Tibial nerve (tissue), 4 donors: ENCODE results near the gene PAQR4.

Experiments used
- EP300 ChIP-seq, 2 donors: sonication (generic); formaldehyde crosslinking; IDR thresholded peaks; one replicate each; pipeline ENCODE4 v1.6.1; 2017; ENCODE audit warnings: antibody characterized with exemption in 2 of 2, mild to moderate bottlenecking in 1 of 2
- POLR2A ChIP-seq, 2 donors: fragments of 450-650 bp; IDR thresholded peaks; one replicate each; pipeline ENCODE4 v1.6.1; 2017; ENCODE audit warnings: antibody characterized with exemption in 2 of 2, mild to moderate bottlenecking in 2 of 2, moderate library complexity in 2 of 2
- TF ChIP-seq, protein P1 (sequence below), 5 experiments: fragments of 200-600 bp in 3 of 5; fragments of 450-650 bp in 2 of 5; sonication (generic) in 3 of 5; IDR thresholded peaks; one replicate each; pipeline ENCODE4 v1.5.1; 2016 to 2019; ENCODE audit warnings: antibody characterized with exemption in 5 of 5, mild to moderate bottlenecking in 3 of 5, moderate library complexity in 2 of 5

GRCh38 chr16:2968368-2968737 lies 795 bp upstream of the PAQR4 start:
- TF ChIP-seq, protein P1, sequence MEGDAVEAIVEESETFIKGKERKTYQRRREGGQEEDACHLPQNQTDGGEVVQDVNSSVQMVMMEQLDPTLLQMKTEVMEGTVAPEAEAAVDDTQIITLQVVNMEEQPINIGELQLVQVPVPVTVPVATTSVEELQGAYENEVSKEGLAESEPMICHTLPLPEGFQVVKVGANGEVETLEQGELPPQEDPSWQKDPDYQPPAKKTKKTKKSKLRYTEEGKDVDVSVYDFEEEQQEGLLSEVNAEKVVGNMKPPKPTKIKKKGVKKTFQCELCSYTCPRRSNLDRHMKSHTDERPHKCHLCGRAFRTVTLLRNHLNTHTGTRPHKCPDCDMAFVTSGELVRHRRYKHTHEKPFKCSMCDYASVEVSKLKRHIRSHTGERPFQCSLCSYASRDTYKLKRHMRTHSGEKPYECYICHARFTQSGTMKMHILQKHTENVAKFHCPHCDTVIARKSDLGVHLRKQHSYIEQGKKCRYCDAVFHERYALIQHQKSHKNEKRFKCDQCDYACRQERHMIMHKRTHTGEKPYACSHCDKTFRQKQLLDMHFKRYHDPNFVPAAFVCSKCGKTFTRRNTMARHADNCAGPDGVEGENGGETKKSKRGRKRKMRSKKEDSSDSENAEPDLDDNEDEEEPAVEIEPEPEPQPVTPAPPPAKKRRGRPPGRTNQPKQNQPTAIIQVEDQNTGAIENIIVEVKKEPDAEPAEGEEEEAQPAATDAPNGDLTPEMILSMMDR (IDR thresholded peaks at IDR 0.05): no peak
- TF ChIP-seq POLR2A (IDR thresholded peaks at IDR 0.05) (no peak), EP300 (IDR thresholded peaks at IDR 0.05) (no peak)
